Keratinocyte (primary cell): ENCODE results near the gene BMX. TPM values are rescaled to one million over a fixed set of nuclear protein-coding genes. Genes with fewer than 3 reads are reported as not detected.

Experiments
- DNase-seq: peaks from one replicate; pipeline ENCODE4 v3.0.0-alpha.2; 2011; ENCODE audit warnings: low read depth, missing footprints, low spot score
- FAIRE-seq: peaks from 2 replicates; lab custom pipeline; 2011; peaks lifted over from hg19 to GRCh38; lab: Jason Lieb, UNC
- H2AFZ ChIP-seq: 2 replicates; pipeline ENCODE4 v1.6.0; 2012; ENCODE audit warnings: low read length, control low read depth, inconsistent platforms; ENCODE audit not compliant: control insufficient read depth
- H3K27ac ChIP-seq: 2 replicates; pipeline ENCODE4 v1.5.1; 2011; ENCODE audit warnings: low read length; ENCODE audit not compliant: control insufficient read depth, insufficient read depth
- H3K27me3 ChIP-seq: 3 replicates; pipeline ENCODE4 v1.6.0; 2011; ENCODE audit warnings: low read length; ENCODE audit not compliant: control insufficient read depth, insufficient read depth; ENCODE audit errors: extremely low read depth
- H3K36me3 ChIP-seq, 2 experiments: 2 replicates in 1 of 2; 3 replicates in 1 of 2; pipeline ENCODE4 v1.5.1; 2011; ENCODE audit warnings: low read length in 2 of 2, mild to moderate bottlenecking in 1 of 2; ENCODE audit not compliant: control insufficient read depth in 2 of 2, insufficient read depth in 2 of 2; ENCODE audit errors: extremely low read depth in 1 of 2
- H3K4me1 ChIP-seq: 3 replicates; pipeline ENCODE4 v1.5.1; 2011; ENCODE audit warnings: low read length; ENCODE audit not compliant: control insufficient read depth, insufficient read depth; ENCODE audit errors: extremely low read depth
- H3K4me2 ChIP-seq: 3 replicates; pipeline ENCODE4 v1.6.0; 2011; ENCODE audit warnings: low read depth, low read length; ENCODE audit not compliant: control insufficient read depth, insufficient read depth; ENCODE audit errors: extremely low read depth
- H3K4me3 ChIP-seq, 3 experiments: fragments of 200-600 bp in 1 of 3; sonication (generic) in 1 of 3; 2 replicates in 2 of 3; 3 replicates in 1 of 3; pipeline ENCODE4 v1.5.1; 2011 to 2016; ENCODE audit warnings: low read length in 3 of 3, mild to moderate bottlenecking in 3 of 3, control low read depth in 2 of 3, inconsistent platforms in 1 of 3, low read depth in 1 of 3, mixed read lengths in 1 of 3, mixed run types in 1 of 3, moderate library complexity in 1 of 3; ENCODE audit not compliant: control insufficient read depth in 2 of 3, insufficient read depth in 2 of 3; ENCODE audit errors: extremely low read depth in 1 of 3
- H3K79me2 ChIP-seq: 2 replicates; pipeline ENCODE4 v1.6.0; 2012; ENCODE audit warnings: low read length; ENCODE audit not compliant: control insufficient read depth, insufficient read depth
- H3K9ac ChIP-seq: 3 replicates; pipeline ENCODE4 v1.6.0; 2011; ENCODE audit warnings: low read length; ENCODE audit not compliant: control insufficient read depth, insufficient read depth; ENCODE audit errors: extremely low read depth
- H3K9me1 ChIP-seq: 3 replicates; pipeline ENCODE4 v1.6.0; 2011; ENCODE audit warnings: low read length; ENCODE audit not compliant: control insufficient read depth, insufficient read depth; ENCODE audit errors: extremely low read depth
- H3K9me3 ChIP-seq: 2 replicates; pipeline ENCODE4 v1.5.1; 2012; ENCODE audit warnings: low read depth, low read length; ENCODE audit not compliant: control insufficient read depth
- H4K20me1 ChIP-seq: 3 replicates; pipeline ENCODE4 v1.6.0; 2011; ENCODE audit warnings: low read length; ENCODE audit not compliant: control insufficient read depth, insufficient read depth; ENCODE audit errors: extremely low read depth
- EZH2 ChIP-seq: IDR thresholded peaks from one replicate; pipeline ENCODE4 v1.6.1; 2012; ENCODE audit warnings: inconsistent platforms, mild to moderate bottlenecking, low read length, moderate library complexity
- dilution Hi-C: fragments of 300-500 bp; cut with MboI; formaldehyde crosslinking; loops from one replicate; pipeline ENCODE4 v1.7.0; 2020; ENCODE audit warnings: low sequenced_read_pairs; ENCODE audit not compliant: extremely low pct_ligation_motif_present
- polyA plus RNA-seq, 5 experiments: library from polyadenylated mRNA; depleted of rRNA in 3 of 5; stranded (reverse) in 3 of 5; stranded (forward) in 1 of 5; unstranded in 1 of 5; fragments of >200 nt; gene quantifications; 1 replicate in 1 of 5; 2 replicates in 3 of 5; 3 replicates in 1 of 5; pipeline versions ENCODE4 v1.2.1 to v1.2.3, GENCODE V29; 2011 to 2012; ENCODE audit warnings: missing spikeins in 2 of 5, low read depth in 1 of 5, low replicate concordance in 1 of 5
- TF ChIP-seq, protein P1 (sequence below), 3 experiments: IDR thresholded peaks in 1 of 3; conservative IDR thresholded peaks in 1 of 3; optimal IDR thresholded peaks in 1 of 3; 2 replicates in 2 of 3; 3 replicates in 1 of 3; pipeline versions ENCODE3 to v1.5.1; 2011; ENCODE audit warnings: low read length in 3 of 3, mild to moderate bottlenecking in 3 of 3, moderate library complexity in 2 of 3, control low read depth in 1 of 3, inconsistent platforms in 1 of 3; ENCODE audit not compliant: insufficient read depth in 2 of 3; ENCODE audit errors: extremely low read depth in 1 of 3

BMX gene
- polyA plus RNA-seq, 1 donor (not counting 4 experiments of a cell fraction or from before 2014, with no cell fraction given): 0.09 TPM

DNA sequence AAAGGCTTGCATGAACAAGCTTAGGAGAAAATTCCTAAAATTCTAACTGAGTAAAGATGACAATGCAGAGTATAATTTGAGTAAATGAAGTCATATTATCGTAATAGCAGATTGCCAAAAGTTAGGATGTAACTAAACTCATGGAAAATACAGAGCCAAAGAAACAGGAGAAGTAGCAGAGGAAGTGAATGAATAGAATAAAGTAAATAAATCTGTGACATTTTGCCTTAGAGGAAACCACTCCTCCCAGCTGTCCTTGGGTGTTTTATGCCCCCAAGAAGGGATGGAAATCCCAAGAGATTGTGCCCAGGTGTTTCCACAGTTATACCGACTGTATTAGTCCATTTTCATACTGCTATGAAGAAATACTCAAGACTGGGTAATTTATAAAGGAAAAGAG, 1.9 kb upstream of the BMX start:
- H3K4me1 ChIP-seq: peaks cover 10% of the 10 kb centered on the region
- no peaks in the 10 kb centered on the region for H3K9me3 ChIP-seq
- H3K27ac ChIP-seq: no peak overlapping the region
- no peaks in the 10 kb centered on the region for H3K27me3 ChIP-seq
- no peak overlapping the region for H3K9ac ChIP-seq
- TF ChIP-seq EZH2: no peak
- TF ChIP-seq, protein P1, sequence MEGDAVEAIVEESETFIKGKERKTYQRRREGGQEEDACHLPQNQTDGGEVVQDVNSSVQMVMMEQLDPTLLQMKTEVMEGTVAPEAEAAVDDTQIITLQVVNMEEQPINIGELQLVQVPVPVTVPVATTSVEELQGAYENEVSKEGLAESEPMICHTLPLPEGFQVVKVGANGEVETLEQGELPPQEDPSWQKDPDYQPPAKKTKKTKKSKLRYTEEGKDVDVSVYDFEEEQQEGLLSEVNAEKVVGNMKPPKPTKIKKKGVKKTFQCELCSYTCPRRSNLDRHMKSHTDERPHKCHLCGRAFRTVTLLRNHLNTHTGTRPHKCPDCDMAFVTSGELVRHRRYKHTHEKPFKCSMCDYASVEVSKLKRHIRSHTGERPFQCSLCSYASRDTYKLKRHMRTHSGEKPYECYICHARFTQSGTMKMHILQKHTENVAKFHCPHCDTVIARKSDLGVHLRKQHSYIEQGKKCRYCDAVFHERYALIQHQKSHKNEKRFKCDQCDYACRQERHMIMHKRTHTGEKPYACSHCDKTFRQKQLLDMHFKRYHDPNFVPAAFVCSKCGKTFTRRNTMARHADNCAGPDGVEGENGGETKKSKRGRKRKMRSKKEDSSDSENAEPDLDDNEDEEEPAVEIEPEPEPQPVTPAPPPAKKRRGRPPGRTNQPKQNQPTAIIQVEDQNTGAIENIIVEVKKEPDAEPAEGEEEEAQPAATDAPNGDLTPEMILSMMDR (optimal IDR thresholded peaks at IDR 0.05 in 1 of 3, IDR thresholded peaks at IDR 0.05 in 1 of 3, conservative IDR thresholded peaks at IDR 0.05 in 1 of 3; ENCODE audit: extremely low read depth in 1 of 3, insufficient read depth in 2 of 3, low read length in 3 of 3): no peak
- dilution Hi-C loops: no loop called here
- FAIRE-seq (no peak), DNase-seq (no peak)
- no peaks in the 10 kb centered on the region for H3K79me2 ChIP-seq
- no peak overlapping the region for H2AFZ ChIP-seq
- H3K4me2 ChIP-seq: no peak overlapping the region
- no peaks in the 10 kb centered on the region for H4K20me1 ChIP-seq
- H3K4me3 ChIP-seq: no peak overlapping the region
- no peaks in the 10 kb centered on the region for H3K36me3 ChIP-seq
- no peaks in the 10 kb centered on the region for H3K9me1 ChIP-seq

DNA sequence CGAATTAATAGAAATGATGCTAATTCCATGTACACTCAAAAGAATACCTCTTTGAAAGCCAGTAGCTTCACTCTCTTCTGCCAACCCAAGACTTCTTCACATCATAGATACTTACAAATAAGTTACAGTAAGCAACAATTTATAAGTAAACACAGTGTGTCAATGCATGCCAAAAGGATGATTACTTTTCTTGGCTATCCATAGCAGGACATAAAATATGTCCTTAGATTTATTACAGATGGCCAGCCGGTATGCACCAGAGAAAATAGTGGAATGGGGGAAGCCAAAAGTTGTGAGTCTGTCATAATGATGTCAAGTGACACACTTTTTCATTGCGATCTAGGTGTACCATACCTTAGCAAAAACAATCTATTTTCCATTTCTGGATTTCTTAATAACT, 631 bp upstream of the BMX start:
- Histone ChIP-seq H4K20me1 (no peaks in the 10 kb centered on the region), H3K9ac (no peak overlapping the region), H3K4me1 (peaks cover 15% of the 10 kb centered on the region), H3K9me1 (no peaks in the 10 kb centered on the region), H3K9me3 (no peaks in the 10 kb centered on the region), H3K27me3 (no peaks in the 10 kb centered on the region), H3K4me3 (no peak overlapping the region), H3K4me2 (no peak overlapping the region), H3K36me3 (no peaks in the 10 kb centered on the region), H3K79me2 (no peaks in the 10 kb centered on the region), H2AFZ (no peak overlapping the region), H3K27ac (no peak overlapping the region)
- TF ChIP-seq EZH2: no peak
- TF ChIP-seq, protein P1 (optimal IDR thresholded peaks at IDR 0.05 in 1 of 3, IDR thresholded peaks at IDR 0.05 in 1 of 3, conservative IDR thresholded peaks at IDR 0.05 in 1 of 3; ENCODE audit: extremely low read depth in 1 of 3, insufficient read depth in 2 of 3, low read length in 3 of 3): no peak
- DNase-seq: no peak
- dilution Hi-C loops: no loop called here
- no peak for FAIRE-seq
